WI38 (cell line): Measurements from ENCODE around the gene UCN3.

ENCODE experiments used
- H3K4me3 ChIP-seq: 2 replicates; pipeline ENCODE4 v1.5.1; 2011; ENCODE audit warnings: low read depth, mild to moderate bottlenecking, control low read depth, low read length
- TF ChIP-seq, protein P1 (sequence below): IDR thresholded peaks from 2 replicates; pipeline ENCODE4 v1.5.1; 2012; ENCODE audit warnings: low read depth, mild to moderate bottlenecking, control low read depth, low read length

The UCN3 gene

DNA sequence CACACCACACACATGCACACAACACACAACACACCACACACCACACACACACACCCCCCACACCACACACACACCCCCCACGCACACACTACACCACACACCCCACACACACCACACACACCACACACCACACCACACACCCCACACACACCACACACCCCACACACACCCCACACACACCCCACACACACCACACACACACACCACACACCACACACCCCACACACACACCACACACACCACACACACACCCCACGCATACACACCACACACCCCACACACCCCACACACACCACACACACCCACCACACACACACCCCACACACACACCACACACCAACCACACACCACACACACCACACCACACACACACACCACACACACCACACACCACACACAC is 16.4 kb downstream of the UCN3 start:
- TF ChIP-seq, protein P1, sequence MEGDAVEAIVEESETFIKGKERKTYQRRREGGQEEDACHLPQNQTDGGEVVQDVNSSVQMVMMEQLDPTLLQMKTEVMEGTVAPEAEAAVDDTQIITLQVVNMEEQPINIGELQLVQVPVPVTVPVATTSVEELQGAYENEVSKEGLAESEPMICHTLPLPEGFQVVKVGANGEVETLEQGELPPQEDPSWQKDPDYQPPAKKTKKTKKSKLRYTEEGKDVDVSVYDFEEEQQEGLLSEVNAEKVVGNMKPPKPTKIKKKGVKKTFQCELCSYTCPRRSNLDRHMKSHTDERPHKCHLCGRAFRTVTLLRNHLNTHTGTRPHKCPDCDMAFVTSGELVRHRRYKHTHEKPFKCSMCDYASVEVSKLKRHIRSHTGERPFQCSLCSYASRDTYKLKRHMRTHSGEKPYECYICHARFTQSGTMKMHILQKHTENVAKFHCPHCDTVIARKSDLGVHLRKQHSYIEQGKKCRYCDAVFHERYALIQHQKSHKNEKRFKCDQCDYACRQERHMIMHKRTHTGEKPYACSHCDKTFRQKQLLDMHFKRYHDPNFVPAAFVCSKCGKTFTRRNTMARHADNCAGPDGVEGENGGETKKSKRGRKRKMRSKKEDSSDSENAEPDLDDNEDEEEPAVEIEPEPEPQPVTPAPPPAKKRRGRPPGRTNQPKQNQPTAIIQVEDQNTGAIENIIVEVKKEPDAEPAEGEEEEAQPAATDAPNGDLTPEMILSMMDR = no peak

DNA sequence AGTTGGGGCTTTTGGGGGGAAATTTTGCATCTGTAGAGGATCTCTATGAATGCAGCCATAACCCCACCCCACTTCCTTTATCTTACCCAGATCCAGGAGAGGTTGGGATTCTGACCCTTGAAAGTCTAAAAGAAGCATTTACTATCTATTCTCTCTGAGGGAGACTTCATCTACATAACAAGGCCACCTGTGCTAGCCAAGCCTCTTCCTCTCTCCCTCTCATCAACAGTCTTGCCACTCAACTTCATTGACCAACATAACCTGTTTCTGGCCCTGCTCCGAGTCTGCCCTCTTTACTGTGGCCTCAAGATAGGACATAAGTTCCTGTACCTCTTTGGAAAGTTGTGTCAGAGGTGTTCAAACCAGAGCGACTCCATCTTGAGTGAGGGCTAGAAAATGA is 20.5 kb downstream of the UCN3 start:
- TF ChIP-seq, protein P1 = no peak
- no peak overlapping the region for H3K4me3 ChIP-seq

More for the DNA sequence above, 16.4 kb downstream of the UCN3 start:
- H3K4me3 ChIP-seq = no peak overlapping the region

DNA sequence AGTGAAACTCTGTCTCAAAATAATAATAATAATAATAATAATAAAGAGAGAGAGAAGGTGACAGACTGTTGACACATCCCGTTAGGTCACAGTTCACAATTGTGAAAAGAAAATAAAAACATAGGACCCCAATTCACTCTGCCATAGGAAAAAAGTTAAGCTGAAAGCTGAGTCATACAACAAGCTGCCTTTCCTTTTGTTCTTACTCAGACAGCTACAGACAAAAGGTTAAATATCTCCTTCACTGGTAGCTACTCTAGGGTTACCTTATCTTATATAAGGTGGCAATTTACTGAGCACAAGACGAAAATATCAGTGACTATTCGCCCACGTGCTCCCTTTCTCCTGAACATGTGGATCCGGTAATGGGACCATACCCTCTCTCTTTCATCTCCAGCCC is 22.4 kb downstream of the UCN3 start:
- no peak overlapping the region for H3K4me3 ChIP-seq
- TF ChIP-seq, protein P1 = no peak

DNA sequence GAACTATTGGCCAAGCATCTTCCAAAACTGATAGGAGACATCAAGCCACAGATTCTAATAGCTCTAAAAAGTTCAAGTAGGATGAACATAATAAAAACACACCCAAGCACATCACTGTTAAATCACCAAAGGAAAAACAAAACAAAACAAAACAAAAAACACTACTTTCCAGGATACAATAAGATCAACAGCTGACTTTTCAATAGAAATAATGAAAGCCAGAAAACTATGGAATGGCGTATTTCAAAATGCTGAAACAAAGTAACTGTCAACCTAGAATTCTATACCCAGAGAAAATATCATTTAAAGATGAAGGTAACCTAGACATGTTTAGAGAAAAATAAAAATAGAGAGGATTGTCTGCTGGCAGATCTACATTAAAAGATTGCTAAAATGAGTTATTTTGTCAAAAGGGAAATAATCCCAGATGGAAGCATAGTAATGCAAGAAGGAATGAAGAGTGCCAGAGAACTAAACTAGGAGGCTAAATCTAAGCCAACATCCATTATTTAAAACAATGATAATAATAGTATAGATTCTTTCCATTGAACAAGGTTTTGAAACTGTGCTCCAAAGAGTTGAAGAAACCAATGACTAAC is 25.9 kb downstream of the UCN3 start:
- no peak overlapping the region for H3K4me3 ChIP-seq
- TF ChIP-seq, protein P1 = no peak

DNA sequence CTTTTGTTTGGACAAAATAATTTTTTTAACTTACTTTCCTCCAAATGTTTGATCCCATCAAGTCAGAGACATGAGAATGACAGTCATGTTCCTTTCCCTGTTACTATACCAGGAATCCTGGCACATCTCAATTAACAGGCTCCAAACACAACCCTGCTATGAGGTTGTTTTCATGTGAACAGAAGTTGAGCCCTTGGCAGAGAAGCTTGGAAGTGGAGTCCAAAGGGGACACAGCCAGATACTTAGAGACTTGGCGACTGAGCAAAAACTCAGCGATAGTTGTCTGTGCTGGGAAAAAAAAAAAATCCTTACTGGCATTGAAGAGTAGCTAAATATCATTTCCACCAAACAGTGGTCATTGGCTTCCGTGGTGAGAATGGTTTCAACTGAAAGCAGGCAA is 27.0 kb downstream of the UCN3 start:
- TF ChIP-seq, protein P1 = no peak
- H3K4me3 ChIP-seq = no peak overlapping the region

DNA sequence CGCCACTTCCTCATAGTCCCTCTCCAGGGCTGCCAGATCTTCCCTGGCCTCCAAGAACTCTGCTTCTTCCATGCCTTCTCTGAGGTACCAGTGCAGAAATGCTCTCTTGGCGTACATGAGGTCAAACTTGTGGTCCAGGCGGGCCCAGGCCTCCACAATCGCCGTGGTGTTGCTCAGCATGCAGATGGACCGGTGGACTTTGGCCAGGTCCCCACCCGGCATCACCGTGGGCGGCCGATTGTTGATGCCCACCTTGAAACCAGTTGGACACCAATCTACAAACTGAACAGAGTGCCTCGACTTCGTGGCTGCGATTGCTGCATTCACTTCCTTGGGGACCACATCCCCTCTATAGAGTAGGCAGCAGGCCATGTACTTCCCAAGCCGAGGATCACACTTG is 28.8 kb downstream of the UCN3 start:
- no peak overlapping the region for H3K4me3 ChIP-seq
- TF ChIP-seq, protein P1 = no peak

DNA sequence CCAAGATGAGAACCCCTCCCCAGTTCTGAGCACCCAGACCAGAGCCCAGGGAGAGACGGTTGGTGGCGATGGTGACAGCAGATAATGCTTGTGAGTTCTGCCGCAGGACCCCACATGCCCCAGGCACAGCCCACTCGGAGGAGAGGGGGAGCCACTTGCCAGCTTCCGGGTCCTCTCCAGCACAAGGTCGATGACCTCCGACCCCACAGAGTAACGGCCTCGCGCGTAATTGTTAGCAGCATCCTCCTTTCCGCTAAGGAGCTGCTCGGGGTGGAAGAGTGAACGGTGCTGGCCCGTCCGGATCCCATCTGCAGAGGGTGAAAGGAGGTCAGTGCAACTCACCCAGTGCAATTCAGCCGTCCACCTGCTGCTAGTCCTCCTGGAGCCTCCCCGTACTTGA is 30.4 kb downstream of the UCN3 start:
- TF ChIP-seq, protein P1 = no peak
- H3K4me3 ChIP-seq = no peak overlapping the region
